HG02763 (cell line): ENCODE results near the gene DQX1.
"Not testable (repeated sequence)": the region's sequence is repeated elsewhere in the genome, so short reads cannot be mapped to it uniquely, and the experiment has no call there.

Source experiments
- ATAC-seq: cut with Tn5 transposase; IDR thresholded peaks from one replicate; pipeline ENCODE4 v1.9.1; 2021; ENCODE audit warnings: mild to moderate bottlenecking, moderate library complexity; ENCODE audit not compliant: unreplicated experiment

DQX1 gene

GRCh38 chr2:74497777-74498499, 28.1 kb downstream of the DQX1 start:
- ATAC-seq, result no peak

- no peak for ATAC-seq
These were observed 28.8 kb downstream of the DQX1 start for GRCh38 chr2:74496997-74497776.

GRCh38 chr2:74495440-74495839, 30.6 kb downstream of the DQX1 start:
- ATAC-seq, result no peak

- no peak for ATAC-seq
These were observed 32.5 kb downstream of the DQX1 start for GRCh38 chr2:74493546-74493945.

GRCh38 chr2:74491648-74492544, 34.1 kb downstream of the DQX1 start:
- ATAC-seq, result no peak

- ATAC-seq, result no peak
These were observed 36.1 kb downstream of the DQX1 start for GRCh38 chr2:74489906-74490305.

GRCh38 chr2:74488643-74489481, 37.2 kb downstream of the DQX1 start:
- ATAC-seq, result no peak

GRCh38 chr2:74486141-74486540, 39.9 kb downstream of the DQX1 start:
- ATAC-seq, result no peak

GRCh38 chr2:74483675-74484164, 42.3 kb downstream of the DQX1 start:
- not testable (repeated sequence) for ATAC-seq

GRCh38 chr2:74482801-74483674, 43.0 kb downstream of the DQX1 start, which contains the start of the genes CCDC142 and TTC31:
Gene CCDC142 (minus strand): TSS chr2:74482998. CDS start chr2:74482837, 161 bp downstream.
Gene TTC31 (plus strand): TSS chr2:74483081. CDS start chr2:74483096, 15 bp downstream.
- ATAC-seq, result peak; percentile 88

- ATAC-seq, result peak; percentile 38
These were observed 43.9 kb downstream of the DQX1 start for GRCh38 chr2:74481961-74482800.

GRCh38 chr2:74481431-74481830, 44.6 kb downstream of the DQX1 start:
- no peak for ATAC-seq

GRCh38 chr2:74474899-74475298, 51.1 kb downstream of the DQX1 start:
- no peak for ATAC-seq

- no peak for ATAC-seq
These were observed 51.5 kb downstream of the DQX1 start for GRCh38 chr2:74474481-74474880.

- ATAC-seq, result no peak
These were observed 53.1 kb downstream of the DQX1 start for GRCh38 chr2:74472945-74473258.

GRCh38 chr2:74472086-74472944, 53.7 kb downstream of the DQX1 start, which contains the start of gene MRPL53:
Gene MRPL53 (minus strand): TSS chr2:74472680. CDS start chr2:74472660, 20 bp downstream.
- peak; percentile 91 for ATAC-seq
